Upper lobe of left lung (tissue), 4 donors: ENCODE data around the gene MID1.

Experiments
- CTCF ChIP-seq, 6 experiments: fragments of 450-650 bp in 4 of 6; fragments of 200-600 bp in 2 of 6; sonication (generic) in 2 of 6; IDR thresholded peaks; one replicate each; pipeline ENCODE4 v1.5.1; 2016 to 2019; ENCODE audit warnings: antibody characterized with exemption in 6 of 6
- POLR2A ChIP-seq, 4 donors: fragments of 450-650 bp; IDR thresholded peaks; one replicate each; pipeline ENCODE4 v1.5.1; 2016 to 2017; ENCODE audit warnings: antibody characterized with exemption in 4 of 4, mild to moderate bottlenecking in 2 of 4

GRCh38 chrX:10474913-10475568, 145.3 kb downstream of the MID1 start:
- TF ChIP-seq CTCF (IDR thresholded peaks at IDR 0.05) = no peak
- TF ChIP-seq POLR2A (IDR thresholded peaks at IDR 0.05) = no peak
